CD4-positive, alpha-beta T cell treated with Interleukin-12 subunit alpha and Interleukin-12 subunit beta, for 1 hour (primary cell): ENCODE measurements around the gene HCLS1.
"Not testable (repeated sequence)": the region's sequence is repeated elsewhere in the genome, so short reads cannot be mapped to it uniquely, and the experiment has no call there.

ENCODE experiments used
- DNase-seq: peaks from one replicate; pipeline ENCODE4 v3.0.0-alpha.2; 2020

Gene HCLS1, protein sequence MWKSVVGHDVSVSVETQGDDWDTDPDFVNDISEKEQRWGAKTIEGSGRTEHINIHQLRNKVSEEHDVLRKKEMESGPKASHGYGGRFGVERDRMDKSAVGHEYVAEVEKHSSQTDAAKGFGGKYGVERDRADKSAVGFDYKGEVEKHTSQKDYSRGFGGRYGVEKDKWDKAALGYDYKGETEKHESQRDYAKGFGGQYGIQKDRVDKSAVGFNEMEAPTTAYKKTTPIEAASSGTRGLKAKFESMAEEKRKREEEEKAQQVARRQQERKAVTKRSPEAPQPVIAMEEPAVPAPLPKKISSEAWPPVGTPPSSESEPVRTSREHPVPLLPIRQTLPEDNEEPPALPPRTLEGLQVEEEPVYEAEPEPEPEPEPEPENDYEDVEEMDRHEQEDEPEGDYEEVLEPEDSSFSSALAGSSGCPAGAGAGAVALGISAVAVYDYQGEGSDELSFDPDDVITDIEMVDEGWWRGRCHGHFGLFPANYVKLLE

DNA sequence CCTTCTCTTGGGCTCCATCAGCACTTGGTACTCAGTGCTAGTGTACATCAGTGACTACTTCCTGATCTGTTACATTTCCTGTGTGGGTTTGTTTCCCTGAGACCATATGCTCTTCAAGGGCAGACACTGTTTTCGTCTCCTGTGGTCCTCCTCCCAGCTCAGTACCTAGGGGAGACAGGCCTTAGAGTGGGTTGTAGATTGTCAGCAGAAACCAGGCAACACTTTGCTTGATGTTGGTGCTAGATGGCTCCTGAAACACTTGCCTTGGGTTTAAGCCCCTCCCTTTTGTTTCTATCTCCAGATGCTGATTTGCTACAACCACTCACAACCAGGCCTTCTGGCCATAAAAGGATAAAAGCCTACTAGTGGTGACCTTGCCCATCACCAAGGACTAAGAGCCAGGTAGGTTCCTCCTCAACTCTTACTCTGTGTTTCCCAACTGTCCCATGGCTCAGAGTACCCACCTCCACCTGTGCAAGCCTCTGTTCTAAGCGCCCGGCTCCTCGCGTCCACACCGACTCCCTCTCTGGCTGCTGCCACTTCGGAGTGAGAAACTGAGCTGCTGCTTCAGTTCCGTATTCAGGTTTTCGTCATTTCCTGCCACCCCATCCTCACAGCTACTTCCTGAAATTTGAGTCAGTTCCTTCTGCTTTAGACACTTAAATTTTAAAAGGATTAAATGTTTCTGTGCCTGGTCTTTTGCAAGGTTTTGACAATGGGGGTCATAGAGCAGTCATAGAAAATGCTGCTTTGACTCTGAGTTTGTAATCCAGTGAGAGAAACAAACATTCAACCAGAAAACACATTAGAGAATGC, at the start of gene HCLS1:
TSS of gene HCLS1 (minus strand) at position 548 of the 816 bp plus-strand sequence. CDS start 2,556 bp downstream, outside the sequence.
- peak; percentile 80 for DNase-seq

DNA sequence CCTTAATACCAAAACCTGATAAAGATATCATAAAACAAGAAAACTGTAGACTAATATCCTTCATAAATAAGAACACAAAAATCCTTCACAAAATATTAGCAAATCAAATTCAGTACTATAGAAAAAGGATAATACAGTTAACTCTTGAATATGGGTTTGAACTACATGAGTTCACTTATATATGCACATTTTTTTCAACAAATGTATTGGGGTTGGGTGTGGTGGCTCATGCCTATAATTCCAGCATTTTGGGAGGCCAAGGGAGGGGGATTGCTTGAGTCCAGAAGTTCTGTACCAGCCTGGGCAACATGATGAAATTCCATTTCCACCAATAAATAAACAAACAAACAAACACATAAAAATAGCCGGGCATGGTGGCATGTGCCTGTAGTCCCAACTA, 49.6 kb upstream of the HCLS1 start:
- no peak for DNase-seq

DNA sequence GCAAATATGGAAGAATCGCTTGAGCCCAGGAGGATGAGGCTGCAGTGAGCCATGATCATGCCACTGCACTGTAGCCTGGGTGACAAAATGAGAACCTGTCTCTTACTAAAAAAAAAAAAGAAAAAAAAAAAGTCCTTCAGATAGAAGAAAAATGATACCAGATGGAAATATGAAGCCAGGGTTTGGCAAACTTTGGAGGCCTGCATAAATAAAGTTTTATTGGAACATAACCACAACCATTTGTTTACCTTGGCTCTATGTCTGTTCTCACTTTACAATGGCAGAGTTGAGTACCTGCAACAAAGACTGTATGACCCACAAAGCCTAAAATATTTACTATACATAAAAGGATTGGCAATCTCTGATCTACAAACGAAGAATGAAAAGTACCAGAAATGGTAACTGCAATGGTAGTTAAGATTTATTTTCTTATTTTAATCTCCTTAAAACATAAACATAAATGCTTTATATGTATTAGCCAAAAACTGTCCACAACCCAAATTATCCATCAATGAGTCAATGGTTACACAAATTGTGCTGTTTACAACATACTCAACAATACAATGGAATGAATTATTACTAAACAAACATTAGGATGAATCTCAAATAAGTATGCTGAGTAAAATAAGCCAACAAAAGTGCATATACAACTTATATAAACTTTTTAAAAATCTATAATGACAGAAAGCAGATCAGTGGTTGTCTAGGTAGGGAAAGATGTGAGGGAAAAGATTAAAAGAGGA, 47.0 kb upstream of the HCLS1 start:
- DNase-seq: no peak

DNA sequence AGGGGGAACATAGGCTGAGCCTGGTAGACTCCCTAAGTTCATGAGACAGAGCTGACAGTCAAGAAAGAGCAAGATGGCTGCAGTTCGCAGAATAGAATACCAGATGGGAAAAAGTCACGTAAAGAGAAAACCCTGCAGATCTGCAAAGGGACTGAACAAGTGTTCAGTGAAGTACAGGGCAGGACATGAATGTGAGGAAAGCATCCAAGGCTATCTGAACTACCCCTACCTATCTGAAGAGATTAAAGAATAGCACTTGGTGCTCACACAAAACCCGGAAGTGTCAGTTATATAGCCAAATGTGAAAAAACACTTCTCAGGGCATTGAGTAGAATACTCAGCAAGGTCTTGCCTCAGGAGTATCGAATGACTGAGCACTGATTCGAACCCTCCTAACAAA, 44.8 kb upstream of the HCLS1 start:
- DNase-seq: no peak

DNA sequence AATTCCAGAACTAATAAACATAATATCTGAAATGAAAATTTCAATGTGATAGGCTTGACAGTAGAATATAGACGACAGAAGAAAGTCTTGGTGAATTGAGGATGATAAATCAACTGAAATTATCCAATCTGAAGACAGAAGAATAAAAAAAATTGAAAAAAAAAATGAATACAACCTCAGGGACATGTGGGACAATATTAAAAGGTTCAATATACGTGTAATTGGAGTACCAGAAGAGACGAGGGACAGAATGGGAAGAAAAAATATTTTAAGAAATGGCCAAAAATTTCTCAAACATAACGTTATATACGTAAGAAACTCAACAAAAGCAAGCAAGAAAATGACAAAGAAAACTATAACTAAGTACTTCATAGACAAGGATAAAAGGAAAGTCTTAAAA, 43.3 kb upstream of the HCLS1 start:
- no peak for DNase-seq

DNA sequence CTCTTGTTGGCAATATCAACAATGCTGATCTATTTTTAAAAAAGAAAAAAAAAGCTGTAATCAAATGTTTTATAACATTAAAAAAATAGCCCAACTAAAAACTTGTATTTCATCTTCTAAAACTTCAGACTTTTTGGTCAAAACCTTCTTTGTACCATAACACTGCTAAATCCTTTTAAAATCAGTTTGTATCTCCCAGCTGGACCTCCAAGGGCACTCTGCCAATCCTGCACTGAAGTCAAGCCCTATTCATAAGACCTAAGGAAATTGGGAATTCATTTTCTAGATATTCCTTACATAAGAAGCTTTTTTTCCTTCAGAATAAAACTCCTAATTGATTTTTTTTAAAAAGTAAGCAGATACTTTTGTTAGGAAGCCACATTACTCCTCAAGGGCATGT, 38.2 kb upstream of the HCLS1 start:
- no peak for DNase-seq

DNA sequence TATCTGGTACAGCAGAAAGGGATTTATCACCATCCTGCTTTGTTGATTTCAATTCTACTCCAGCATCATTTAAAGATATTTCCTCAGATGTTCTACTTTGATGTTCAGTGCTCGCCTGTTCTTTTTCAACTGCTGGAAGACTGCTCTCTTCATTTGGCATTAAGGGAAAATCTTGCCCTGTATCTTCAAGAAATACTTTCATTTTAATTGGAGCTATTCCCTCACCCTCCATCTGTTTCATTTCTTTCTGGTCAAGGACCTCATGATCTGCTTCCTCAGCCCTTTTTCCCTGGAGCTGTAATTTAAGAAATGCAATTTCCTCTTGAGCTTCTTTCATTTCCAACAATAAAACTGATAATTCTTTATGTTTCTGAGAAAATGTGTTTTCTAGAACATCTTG, 37.8 kb upstream of the HCLS1 start:
- DNase-seq: no peak

DNA sequence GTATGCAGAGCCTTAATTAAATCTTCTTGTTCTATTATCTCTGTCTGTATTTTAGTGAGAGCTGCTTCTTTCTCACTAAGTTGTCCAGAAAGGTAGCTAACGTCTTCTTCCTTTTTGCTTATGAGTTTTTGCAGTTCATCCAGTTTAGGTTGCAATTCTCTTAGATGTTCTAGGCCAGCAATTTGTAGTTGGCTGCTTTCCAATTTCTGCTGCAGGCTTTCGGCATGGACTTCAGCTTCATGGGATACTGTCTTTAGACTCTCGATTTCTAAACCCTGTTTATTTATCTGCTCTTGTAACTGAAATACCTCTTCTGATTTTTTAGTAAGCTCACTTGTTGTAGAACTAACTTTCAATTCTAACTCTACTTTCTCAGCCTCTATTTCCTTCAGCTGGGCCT, 35.5 kb upstream of the HCLS1 start:
- DNase-seq: no peak

DNA sequence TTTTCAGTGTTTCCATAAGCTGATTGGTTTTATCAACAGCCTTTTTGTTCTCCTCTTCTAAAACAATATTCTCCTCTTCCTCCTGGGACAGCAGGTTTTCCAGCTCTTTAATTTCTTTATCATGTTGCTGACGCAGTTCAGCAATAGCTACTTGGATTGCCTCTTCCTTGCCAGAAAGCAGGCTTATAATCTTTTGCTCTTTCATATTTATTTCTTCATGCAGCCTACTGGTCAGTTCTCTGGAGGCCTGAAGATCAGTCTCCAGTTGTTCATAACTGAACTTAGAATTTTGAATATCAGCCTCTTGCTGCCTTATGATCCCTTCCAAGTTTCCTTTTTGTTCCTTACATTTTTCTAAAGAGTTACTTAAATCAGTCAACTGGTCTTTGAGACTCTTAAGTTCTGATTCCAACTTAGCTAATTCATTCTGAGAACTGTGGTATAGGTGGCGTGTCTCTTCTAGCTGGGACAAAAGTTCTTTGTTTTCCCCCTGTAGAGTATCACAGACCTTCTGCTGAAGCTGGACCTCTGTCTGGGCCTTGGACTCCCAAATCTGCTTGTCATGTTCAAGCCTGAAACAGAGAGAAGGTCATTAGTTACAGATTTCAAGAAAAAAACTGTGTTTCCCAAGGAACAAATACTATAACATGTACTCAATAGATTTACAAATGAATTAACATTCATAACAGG, 31.5 kb upstream of the HCLS1 start:
- no peak for DNase-seq

DNA sequence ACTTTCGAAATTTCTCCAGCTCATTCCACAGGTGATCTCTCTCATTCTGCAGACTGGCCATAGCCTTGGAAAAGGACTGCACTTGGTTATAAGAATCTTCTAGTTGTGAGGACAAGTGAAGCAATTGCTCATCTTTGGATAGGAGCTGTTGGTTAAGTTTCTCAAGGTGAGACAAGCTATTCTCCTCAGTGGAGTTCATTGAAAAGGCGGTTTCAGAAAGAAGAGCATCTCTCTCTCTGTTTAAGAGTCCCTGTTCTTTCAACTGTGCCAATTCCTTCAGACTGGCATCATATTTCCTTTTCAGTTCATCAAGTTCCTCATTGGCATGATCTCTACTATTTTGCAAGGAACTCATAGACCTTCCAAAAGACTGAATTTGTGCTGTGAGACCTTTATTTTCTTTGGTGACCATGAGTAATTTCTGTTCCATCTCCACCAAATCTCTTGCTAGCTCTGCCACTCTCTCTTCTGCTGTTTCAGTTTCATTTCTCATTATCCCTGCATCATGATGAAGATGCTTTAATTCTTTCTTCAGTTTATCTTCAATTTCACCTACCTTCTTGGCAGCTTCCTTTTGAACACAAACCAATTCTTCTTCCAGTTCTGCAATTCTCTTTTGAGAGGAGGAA, 30.2 kb upstream of the HCLS1 start:
- no peak for DNase-seq

DNA sequence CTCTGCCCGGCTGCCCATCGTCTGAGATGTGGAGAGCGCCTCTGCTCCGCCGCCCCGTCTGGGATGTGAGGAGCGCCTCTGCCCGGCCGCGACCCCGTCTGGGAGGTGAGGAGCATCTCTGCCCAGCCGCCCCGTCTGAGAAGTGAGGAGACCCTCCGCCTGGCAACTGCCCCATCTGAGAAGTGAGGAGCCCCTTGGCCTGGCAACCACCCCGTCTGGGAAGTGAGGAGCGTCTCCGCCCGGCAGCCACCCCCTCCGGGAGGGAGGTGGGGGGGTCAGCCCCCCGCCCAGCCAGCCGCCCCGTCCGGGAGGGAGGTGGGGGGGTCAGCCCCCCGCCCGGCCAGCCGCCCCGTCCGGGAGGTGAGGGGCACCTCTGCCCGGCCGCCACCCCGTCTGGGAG, 28.0 kb upstream of the HCLS1 start:
- not testable (repeated sequence) for DNase-seq

DNA sequence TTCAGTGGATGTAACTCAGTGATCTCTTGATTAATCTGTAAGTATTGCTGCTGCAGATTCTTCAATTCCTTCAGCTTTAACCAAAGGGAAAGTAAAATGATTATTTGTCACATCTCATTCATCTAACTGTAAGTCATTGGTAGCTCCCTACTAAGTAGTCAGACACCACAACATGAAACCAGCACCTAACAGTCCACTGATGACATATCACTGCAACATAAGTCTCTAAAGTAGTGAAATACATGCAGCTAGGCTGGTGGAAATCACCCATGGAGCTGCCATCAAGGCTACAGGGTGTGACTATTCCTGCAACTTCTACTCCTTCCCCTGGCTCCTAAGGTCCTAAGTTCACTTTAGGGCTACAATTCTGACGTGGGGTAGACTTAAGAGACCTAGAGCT, 21.1 kb upstream of the HCLS1 start:
- DNase-seq: no peak

DNA sequence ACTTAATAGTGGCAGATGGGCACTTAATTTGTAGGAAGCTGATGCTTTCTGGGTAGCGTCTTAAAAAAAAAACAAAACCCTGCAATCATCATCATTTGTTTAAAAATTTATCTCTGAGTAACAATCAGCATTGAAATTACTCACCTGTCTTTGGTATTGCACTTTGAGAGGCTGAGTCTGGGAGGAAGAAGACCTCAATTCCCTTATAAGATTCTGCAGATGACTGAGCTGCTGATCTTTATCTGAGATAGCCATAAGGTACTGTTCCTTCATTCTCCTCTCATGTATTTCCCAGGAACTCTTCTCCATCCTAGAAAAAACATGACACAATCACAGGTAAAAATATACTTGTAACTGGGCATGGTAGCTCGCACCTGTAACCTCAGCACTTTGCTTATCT, 16.4 kb upstream of the HCLS1 start:
- no peak for DNase-seq

DNA sequence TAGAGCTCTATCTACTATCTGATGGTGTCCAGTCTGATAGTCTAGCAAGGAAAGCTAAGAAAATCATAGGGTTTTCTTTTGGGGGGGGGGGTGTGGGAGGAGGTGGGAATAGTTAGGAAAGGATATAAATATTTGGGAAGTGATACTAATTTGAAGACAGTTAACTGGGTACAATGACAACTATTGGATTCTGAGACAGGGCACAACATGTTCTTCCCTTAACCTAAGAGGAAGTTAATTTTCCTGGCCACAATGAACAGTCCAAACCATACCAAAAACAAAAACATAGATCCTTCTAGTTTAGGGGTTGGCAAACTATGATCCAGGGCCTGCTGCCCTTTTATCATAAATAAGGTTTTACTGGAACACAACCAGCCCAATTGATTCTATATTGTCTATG, 10.0 kb upstream of the HCLS1 start:
- no peak for DNase-seq

DNA sequence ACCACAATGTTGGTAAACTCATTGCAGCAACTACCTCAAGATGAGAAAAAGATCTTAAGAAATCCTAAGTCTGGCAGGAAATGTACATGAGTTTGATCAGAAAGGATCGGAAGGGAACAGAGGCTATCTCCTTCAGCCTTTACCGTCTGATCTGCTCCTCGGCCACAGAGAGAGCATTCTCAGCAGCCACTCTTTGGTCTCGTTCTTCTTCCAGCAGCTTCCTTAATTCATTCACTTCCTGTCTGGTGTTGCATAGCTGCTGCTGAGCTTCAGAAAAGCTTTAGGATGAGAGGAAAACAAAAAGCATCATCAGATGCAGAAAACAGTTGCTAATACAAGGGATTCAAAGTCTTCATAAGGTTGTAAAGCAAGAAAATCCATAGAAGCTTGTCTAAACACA, 6.6 kb upstream of the HCLS1 start:
- DNase-seq: no peak

DNA sequence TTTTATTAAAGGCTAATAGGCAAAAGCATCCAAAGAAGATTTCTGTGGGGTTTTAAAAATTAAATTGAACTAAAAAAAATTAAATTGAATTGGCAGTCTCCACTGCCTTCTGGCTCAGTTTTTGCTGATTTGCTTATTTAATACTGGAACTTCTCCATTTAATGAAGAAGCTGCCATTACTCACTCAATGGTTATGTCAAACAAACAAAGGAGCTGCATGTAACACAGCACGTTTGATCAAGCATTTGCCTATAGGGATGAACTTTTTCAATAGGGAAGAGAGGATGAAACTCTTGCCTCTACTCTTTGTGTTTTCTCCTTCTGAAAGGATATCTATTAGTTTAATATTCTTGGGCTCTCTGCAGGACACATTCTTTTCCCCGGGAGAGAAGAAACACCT, 4.8 kb upstream of the HCLS1 start:
- DNase-seq: no peak

DNA sequence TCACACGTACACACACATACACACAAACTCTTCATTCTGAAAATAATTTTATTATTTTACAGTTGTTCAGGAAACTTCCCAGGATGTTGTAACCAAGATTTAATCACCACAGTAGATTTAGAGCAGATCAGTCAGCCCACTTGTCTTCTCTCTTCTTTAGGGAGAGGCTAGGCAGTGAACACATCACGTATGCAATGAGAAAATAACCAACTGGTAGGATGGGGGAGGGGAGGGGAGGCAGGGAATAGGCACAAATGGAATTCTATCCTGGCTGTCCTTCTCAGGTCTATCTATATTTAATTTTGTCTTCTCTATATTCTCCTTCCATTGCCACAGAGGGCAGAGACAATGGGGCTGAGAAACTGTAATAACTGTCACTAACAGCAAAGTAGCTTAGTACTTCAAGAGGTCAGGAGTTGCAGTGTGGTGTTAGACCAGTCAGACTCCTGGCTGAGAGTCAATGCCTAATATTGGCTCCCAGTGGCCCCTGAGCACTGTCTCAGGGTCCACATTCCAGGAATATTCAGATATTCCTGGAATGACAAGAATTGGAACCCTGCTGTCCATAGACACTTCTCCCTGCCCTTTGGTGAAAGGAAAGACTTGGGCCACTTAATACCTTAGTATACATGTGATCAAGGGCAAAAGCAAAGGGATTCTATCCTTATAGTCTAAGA, 2.6 kb upstream of the HCLS1 start:
- no peak for DNase-seq

DNA sequence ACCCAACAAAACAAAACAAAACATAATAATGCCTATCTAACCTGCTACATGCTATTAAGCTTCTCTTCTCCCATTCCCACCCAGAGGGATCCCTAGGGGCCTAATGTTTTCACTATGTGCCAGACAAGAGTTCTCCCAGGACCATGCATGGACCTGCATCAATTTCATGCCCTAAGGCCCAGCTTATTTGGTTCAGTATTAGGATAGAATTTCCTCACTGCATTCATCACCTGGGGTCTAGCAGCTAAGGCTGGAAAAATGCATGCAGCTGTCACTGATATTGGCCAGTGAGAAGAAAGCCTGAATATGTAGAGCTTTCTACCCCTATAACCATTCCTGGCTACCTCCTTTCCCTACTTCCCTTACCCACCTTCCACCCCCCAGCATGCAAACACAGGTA, 2.0 kb upstream of the HCLS1 start:
- DNase-seq: no peak

DNA sequence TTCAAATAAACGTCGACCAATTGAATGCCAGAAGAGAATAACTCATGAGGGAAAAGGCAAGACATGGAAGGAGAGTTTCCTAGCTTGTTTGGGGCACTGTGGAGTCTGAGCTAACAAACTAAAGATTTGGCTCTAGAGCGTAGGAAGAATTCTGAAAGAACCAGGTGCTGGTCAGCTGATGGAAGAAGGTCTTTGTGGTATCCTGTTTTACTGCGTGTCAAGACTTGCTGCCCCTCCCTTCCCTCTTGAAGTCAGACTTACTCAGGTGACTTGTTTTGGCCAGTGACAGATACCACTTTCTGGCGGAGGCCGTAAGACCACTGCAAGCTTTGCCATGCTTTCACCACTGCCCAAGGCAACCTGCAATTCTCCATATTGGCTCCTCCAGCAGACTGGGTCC, 673 bp upstream of the HCLS1 start:
- no peak for DNase-seq

DNA sequence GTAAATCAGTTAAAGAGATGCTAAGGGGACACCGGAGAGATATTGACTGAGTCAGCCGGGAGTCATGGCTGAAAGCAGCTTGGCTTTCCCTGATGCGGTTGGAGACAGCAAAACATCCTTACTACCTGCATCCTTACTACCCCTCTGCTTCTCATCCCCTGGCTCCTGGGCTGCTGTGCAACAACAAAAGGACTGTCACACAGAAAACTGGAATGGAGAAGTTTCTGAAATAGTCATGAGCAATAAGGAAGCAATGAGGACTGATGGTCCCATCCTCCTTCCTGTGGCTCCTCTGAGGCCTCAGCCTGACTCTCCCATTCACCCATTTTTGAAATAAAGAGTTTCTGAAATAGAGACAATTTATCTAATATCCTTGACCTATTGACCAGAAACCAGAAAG, 1.1 kb downstream of the HCLS1 start:
- no peak for DNase-seq

DNA sequence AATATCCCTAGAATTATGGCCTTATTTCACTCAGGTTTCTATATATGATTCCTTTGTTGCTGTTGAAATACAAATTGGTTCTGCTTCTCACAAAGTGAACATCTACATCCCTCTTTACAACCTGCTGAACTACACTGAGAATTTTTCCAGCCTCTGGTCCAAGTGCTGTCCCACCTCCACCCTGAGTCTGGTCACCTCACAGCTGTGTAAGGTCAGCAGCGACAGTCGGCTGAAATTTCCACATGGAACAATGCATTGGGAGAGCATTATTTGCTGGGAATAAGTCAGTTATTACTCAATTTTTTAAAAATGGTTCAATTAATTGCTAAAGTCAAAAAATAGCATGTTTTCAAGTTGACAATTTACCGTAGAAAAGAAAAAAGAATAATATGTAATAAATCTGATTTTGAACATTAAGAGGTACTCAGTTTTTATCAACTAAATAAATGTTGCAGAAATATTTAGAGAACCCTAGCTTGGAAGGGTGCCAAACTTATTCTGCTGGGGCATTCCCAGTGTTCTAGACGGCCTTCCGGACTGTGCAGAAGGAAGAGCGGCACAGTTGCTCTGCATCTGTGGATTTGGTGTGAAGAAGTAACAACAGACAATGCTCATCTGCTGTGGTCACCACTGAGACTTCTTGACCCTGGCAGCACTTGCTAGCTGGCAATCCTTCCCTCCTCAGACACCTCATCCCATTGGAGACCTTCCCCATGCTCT, 1.8 kb downstream of the HCLS1 start:
- no peak for DNase-seq
